ENCODE measurements around the gene HRAS. TPM values are rescaled to one million over a fixed set of nuclear protein-coding genes. Genes with fewer than 3 reads are reported as not detected.

HRAS gene
- total and polyA plus RNA-seq, 2 of the 13 experiments (the other 11 are each of a cell fraction or from before 2014, with no cell fraction given) = 32.9 to 50.0 TPM

GRCh38 chr11:507727-508515 is 27.5 kb downstream of the HRAS start:
- 97% methylated on average over 43 of the region's 45 CpGs for WGBS (ENCODE audit: low lambda C conversion rate)
- Histone ChIP-seq H3K27ac (ENCODE audit: extremely low read length, insufficient read depth, low read length) (peak overlapping the region; percentile 98), H2AFZ (ENCODE audit: low read length) (no peak overlapping the region), H3K9me3 (ENCODE audit: low read length) (no peaks in the 10 kb centered on the region), H3K9ac (ENCODE audit: insufficient read depth, low read depth, low read length) (peak overlapping the region; percentile 56), H3K4me2 (ENCODE audit: low read depth, low read length) (peak overlapping the region; percentile 49), H3K36me3 (replicated peaks in 1 of 2; ENCODE audit: control insufficient read depth in 1 of 2, insufficient read depth in 2 of 2, low read length in 2 of 2) (peaks cover 4 to 14% of the 10 kb centered on the region in 2 experiments; a peak in 4 of 5 replicates), H3K79me2 (ENCODE audit: insufficient read depth, low read length) (peaks cover 25% of the 10 kb centered on the region), H3K27me3 (ENCODE audit: control insufficient read depth in 1 of 2, insufficient read depth in 2 of 2, low read length in 2 of 2) (no peaks in the 10 kb centered on the region), H4K20me1 (ENCODE audit: insufficient read depth, low read length) (no peaks in the 10 kb centered on the region), H3K4me3 (replicated peaks in 1 of 3; ENCODE audit: insufficient read depth in 1 of 3, low read depth in 2 of 3, low read length in 3 of 3) (peak overlapping the region in 2 of 3 experiments; percentile 39 to 96; a peak in 3 of 6 replicates), H3K4me1 (ENCODE audit: insufficient read depth, low read length) (peaks cover 21% of the 10 kb centered on the region)
- intact Hi-C loops (cut with micrococcal nuclease; ENCODE audit: unreplicated experiment) = no loop called here
- no peak for FAIRE-seq
- no TSS peak for BruUV-seq (replicated peaks)
- no peak for DNase-seq (ENCODE audit: low spot score)
- ChIA-PET CTCF (ENCODE audit: low intra/inter-chr PET ratio, low total read pairs) (interaction anchor here (2.9 kb wide), 1 partner anchor 11 kb away, joined by 11 read pairs; no protein-coding TSS in a partner anchor), POLR2A (interaction anchor here (1.6 to 1.9 kb wide), 2 partner anchors 12 to 28 kb away, joined by 5 to 6 read pairs; partner anchors contain the start of gene HRAS)
- ATAC-seq = no peak
- TF ChIP-seq ZNF614 (CRISPR knock-in tag; IDR thresholded peaks at IDR 0.05; ENCODE audit: borderline replicate concordance) (no peak), NFKBIZ (CRISPR knock-in tag; IDR thresholded peaks at IDR 0.05) (no peak), MXD1 (CRISPR knock-in tag; IDR thresholded peaks at IDR 0.05) (0 out of 2 replicates have a peak, but pooled peaks have one; percentile 31), GABPB1 (CRISPR knock-in tag; IDR thresholded peaks at IDR 0.05) (peak; percentile 26; the same call in 1 of the 2 replicates), ZNF770 (CRISPR knock-in tag; IDR thresholded peaks at IDR 0.05) (peak; percentile 62; the same call in 1 of the 2 replicates), PRPF4 (IDR thresholded peaks at IDR 0.05; ENCODE audit: low read depth, low read length, poor library complexity, severe bottlenecking) (peak; percentile 66), ZBTB38 (CRISPR knock-in tag; IDR thresholded peaks at IDR 0.05) (0 out of 2 replicates have a peak, but pooled peaks have one; percentile 42), HIVEP1 (CRISPR knock-in tag; IDR thresholded peaks at IDR 0.05) (peak; percentile 30; the same call in 1 of the 2 replicates)
- in situ Hi-C loops (cut with HindIII; ENCODE audit: extremely low pct_ligation_motif_present, low pct_unique_long_range_greater_than_20kb) = no loop called here
